ENCODE results near the gene CALML4.

CALML4 gene

GRCh38 chr15:68145706-68146105, 59.4 kb downstream of the CALML4 start:
- no peak for TF ChIP-seq CTCF (IDR thresholded peaks at IDR 0.05; ENCODE audit: low read depth, low read length, missing control alignments)
- no peak for DNase-seq (ENCODE audit: low read depth)
- no peak overlapping the region for H3K4me3 ChIP-seq (ENCODE audit: low read depth, low read length)

DNA sequence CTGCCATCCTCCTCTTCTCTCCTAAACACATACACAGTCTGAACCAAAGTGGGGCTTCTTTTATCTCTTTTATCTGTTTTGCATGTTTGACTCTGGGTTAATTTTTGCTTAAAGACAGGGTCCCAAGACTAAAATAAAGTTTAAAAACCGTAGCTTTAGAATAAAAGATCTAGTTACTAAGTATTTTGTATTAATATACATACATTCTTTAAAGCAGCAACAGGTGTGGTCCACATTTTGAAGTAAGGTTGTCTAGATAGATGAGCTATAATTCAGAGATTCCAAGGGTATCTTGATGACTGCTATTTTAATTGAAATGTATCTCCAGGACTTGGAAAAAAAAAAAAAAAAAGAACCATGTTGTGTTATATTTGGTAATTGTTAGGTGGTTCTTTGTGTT, 61.3 kb downstream of the CALML4 start:
- no peak for DNase-seq (ENCODE audit: low read depth)
- no peak overlapping the region for H3K4me3 ChIP-seq (ENCODE audit: low read depth, low read length)
- no peak for TF ChIP-seq CTCF (IDR thresholded peaks at IDR 0.05; ENCODE audit: low read depth, low read length, missing control alignments)

- no peak for DNase-seq (ENCODE audit: low read depth)
- TF ChIP-seq CTCF (IDR thresholded peaks at IDR 0.05; ENCODE audit: low read depth, low read length, missing control alignments) = no peak
- H3K4me3 ChIP-seq (ENCODE audit: low read depth, low read length) = no peak overlapping the region
These were observed 62.0 kb downstream of the CALML4 start for GRCh38 chr15:68143129-68143528.

All from GM12864 (cell line).